DMS153 (cell line): Measurements from ENCODE around the gene SMYD3.
"Not testable (repeated sequence)": the region's sequence is repeated elsewhere in the genome, so short reads cannot be mapped to it uniquely, and the experiment has no call there.

Experiments used
- DNase-seq: peaks from one replicate; lab custom pipeline; 2025; lab: John Stamatoyannopoulos, UW

The SMYD3 gene

DNA sequence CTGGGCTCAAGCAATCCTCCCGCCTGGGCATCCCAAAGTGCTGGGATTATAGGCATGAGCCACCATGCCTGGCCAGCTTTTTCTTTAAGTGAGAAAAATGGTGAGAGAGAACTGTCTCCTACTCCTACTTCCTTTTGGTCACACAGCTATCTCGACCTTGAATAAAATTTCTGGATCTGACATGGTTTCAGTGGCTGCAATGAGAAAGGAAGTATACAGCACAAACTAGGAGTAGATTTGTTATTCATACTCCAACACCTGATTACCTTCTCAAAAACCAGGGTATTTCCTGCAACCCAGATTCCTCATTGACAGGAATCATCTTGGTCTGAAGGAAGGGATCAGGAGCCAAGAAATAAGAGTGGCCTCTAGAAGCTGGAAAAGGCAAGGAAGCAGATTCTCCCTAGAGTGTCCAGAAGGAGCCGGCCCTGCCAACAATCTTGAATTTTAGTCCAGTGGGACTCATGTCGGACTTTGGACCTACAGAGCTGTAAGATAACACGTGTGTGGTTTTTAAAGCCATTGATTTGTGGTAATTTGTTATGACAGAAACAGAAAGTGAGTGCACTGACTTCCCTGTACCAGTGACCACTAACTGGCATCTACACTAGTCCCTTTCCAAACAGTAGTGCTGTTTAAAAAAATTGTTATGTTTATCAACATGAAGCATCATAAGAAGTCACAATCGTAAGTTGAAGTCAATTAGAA lies 516.6 kb downstream of the SMYD3 start:
- no peak for DNase-seq

DNA sequence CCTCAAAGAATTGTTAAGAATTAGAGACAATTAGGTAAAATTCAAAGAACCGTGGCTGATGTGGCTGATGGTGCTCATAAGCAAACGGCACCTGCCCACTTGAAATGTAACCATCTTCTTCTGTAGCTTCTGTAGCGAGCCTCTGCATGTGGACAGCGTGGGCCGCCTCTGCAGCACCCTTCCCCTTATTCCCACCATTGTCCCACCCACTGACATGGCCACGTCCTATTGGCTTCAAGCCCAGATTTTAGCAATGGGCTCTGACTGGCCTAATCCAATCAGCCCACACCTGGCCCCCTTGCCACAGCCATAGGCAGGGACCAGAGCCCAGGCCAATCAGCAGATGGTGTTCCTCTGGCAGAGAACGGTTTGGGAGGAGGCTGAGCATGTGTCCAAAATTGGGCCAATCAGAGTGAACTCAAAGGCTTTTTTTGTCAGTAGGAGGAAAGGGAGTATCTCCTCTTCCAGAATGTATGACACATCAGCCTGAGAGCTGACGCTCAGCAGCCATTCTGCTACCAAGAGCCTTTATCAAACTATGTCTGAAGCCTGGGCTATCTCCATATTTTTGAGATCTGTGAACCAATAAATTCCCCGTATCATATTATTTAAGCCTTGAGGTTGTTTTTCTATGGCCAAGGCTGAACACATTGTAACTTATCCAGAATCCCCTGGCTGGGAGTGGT lies 518.5 kb downstream of the SMYD3 start:
- DNase-seq = no peak

DNA sequence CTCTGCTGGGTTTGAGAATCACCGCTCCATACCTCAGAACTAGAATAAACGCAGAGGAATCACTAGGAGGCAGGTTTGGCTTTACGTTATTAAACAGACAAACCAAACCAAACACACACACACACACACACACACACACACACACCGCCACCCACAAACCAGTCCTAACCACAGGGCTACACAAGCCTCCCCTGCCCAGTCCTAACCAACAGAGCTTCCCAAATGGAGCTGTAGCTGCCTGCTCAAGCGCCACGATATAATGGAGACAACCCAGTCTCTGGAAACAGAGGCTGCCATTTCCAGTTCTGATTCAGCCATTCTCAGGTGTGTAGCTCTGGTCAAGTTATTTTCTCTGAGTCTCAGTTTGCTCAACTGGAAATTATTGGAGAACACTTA lies 519.1 kb downstream of the SMYD3 start:
- DNase-seq = no peak

GRCh38 chr1:245987577-245987976 lies 519.5 kb downstream of the SMYD3 start:
- DNase-seq = no peak

GRCh38 chr1:245987219-245987545 lies 519.9 kb downstream of the SMYD3 start:
- DNase-seq = no peak

- no peak for DNase-seq
Measured at GRCh38 chr1:245986404-245987218, 520.5 kb downstream of the SMYD3 start.

GRCh38 chr1:245984390-245985155 lies 522.5 kb downstream of the SMYD3 start:
- no peak for DNase-seq

DNA sequence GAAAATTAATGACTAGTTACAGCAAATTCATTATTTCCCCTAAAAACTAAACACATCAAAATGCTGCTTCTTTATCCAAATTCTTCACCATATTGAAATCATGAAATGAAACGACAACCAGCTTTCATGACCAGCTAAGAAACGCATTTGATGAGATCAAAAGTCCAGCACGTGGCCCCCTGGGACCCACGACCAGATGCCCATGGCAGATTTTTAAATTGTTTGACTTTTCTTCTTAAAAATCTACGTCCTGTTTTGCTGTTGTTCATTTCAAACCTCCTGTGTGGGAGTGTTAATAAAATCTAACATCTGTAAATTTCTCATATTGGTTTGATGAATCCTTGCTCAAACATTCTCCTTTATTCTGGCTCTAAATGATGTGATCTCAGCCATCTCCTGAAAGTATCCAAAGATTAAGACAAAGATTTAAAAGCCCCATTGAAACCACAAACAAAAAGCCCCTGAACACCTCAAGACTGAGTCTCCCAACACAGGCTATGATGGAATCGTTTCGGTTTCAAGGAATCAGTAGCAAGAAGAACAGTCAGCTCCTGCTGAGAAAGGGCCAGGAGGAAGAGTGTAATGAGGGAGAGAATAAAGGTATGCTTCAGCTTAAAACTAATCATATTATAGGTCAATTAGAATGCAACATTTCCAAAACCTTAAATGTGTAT lies 523.6 kb downstream of the SMYD3 start:
- DNase-seq = no peak

GRCh38 chr1:245979589-245979988 lies 527.5 kb downstream of the SMYD3 start:
- DNase-seq = no peak

- no peak for DNase-seq
Measured at GRCh38 chr1:245978915-245979314, 528.2 kb downstream of the SMYD3 start.

DNA sequence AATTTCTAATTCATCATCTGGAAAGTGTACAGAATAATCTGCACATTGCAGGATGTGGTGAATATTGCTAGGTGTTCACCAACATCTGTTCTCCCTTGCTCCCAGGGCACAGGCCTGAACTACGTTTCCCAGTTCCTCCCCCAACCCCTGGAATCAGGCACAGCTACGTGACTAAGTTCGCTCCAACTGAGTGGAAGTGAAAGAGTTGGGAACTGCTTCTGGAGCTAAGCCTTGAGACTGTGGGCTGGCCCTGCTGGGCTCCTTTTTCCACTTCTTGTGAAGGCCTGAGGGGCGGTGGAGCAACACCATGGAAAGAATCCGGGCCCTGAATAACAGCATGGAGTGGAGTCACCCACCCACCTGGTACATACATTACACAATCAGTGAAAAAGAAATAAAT lies 534.6 kb downstream of the SMYD3 start:
- no peak for DNase-seq

DNA sequence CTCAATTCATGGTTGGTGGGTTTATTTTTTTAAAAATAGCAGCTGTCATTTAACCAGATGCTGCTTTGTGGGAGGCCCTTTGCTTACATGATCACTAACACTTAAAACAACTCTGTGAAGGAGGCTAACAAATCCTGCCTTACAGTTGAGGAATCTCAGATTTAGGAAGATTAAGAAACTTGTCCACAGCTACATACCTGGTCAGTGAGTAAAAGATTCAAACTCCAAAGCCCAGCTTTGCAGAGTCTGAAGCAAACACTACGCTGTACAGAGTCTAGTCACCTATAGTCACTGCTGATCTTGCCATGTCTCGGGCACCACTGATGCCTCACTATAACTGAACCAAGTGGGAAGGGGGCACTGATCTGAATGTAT lies 535.4 kb downstream of the SMYD3 start:
- no peak for DNase-seq

GRCh38 chr1:245971076-245971710 lies 535.9 kb downstream of the SMYD3 start:
- not testable (repeated sequence) for DNase-seq

- no peak for DNase-seq
Measured at GRCh38 chr1:245969283-245969682, 537.8 kb downstream of the SMYD3 start.

DNA sequence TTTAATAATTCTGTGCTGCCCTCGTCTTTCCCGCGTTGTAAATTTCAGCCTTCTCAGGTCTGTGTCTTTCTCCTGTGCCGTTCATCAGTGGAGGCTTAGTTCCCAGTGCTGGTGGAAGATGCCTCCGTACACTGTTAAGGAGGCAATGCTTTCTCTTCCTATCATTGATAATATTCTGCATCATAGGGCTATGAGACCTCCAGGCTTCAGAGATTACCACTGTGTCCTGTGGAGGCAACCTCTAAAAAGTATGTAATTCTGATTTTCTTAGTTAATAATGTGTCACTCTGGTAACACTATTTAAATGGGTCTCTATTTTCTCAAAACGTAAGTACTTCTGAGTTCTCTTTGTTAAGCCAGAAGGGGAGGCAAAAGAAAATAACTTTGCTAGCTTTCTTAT lies 538.3 kb downstream of the SMYD3 start:
- no peak for DNase-seq

GRCh38 chr1:245965398-245965797 lies 541.7 kb downstream of the SMYD3 start:
- DNase-seq = no peak

DNA sequence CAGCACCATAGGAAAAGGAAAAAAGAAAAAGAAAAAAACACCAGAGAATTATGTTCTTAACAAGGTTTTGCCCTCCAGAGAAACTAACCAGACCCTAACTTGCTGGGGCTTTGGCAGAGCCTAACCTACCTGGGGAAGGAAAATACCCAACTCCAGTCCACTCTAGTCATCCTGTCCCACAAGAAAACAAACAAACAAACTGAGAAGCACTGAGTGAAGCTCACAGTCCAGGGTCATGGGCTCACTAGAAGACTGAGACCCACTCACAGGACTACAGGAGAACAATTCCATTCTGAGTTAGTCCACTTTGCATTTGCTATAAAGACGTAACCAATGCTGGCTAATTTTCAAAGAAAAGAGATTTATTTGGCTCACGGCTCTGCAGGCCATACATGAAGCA lies 543.4 kb downstream of the SMYD3 start:
- DNase-seq = no peak

DNA sequence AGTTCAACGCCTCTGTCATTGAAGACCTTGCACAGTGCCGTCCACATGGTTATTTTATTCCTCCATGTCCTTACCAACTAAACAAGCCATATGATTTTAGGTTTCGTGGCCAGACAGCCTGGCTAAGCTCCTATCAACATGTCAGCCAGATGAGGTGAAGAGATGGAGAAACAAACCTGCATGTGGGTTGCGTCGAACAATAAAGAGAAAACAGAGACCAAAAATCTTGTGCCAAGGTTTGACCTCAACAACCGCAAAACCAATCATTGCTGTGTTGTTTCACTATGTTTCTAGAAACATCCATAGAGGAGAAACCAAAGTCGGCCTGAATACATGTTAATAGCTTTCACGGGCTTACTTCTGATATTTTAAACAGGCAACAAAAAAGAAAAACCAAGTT lies 544.6 kb downstream of the SMYD3 start:
- DNase-seq = no peak

DNA sequence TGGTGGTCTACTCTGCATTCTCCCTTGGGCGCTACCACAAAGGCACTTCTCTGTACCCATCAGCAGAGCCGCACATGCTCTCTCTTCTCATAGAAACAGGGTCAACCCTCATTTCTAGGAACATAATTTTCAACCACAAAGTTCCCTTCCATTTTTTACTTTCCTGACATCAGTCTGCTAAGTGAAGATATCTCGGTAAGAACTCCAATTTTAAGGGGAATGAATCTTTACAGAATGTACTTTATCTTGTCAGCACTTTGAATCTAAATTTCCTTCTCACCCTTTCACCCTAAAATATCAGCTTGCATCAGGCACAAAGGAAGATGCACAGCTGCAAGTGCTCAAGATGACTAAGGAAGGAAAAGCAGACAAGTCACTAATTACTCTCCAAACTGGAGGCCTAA lies 545.9 kb downstream of the SMYD3 start:
- no peak for DNase-seq

GRCh38 chr1:245960171-245960570 lies 546.9 kb downstream of the SMYD3 start:
- no peak for DNase-seq

DNA sequence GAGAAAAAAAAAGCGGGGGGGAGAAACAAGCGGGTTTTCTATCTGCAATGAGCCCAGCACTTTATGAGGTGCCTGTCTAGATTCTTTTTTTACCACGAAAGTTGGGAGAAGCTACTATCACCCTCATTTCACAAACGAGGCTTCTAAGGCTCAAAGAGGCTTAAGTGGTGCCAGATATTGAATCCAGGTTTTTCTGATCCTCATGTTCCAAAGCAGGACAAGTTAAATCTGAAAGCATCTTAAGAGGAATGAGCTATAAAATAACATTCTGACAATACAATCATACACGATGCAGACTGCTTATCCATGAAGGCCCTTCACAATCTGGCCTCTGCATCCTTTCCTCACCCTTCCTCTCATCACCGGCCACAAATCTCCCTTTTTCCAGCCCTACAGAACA lies 549.1 kb downstream of the SMYD3 start:
- no peak for DNase-seq
